ENCODE data around the gene SLC6A19.

Gene SLC6A19

DNA sequence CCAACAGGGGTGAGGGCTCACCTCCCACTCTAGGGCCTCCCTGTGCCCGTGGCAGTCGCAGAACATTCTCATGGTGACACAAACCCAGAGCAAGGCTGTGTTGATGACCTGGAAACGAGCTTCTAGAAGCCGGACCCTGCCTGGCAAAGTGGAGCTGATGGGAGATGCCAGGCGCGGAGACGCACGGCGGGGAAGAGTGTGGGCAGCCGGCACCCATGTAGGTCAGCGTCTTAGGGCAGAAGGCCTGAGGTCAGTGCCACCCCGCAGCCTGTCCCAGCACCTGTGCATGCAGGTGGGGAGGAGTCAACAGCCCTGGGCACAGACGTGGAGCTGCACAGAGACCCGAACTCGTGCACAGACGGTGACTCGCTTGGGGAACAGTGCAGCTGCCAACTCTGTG, 29.2 kb downstream of the SLC6A19 start:
- Histone ChIP-seq H3K4me3 (ENCODE audit: insufficient read depth, low read depth, low read length) (no peak overlapping the region), H3K4me1 (ENCODE audit: control insufficient read depth, insufficient read depth, low read length) (no peaks in the 10 kb centered on the region), H3K27me3 (ENCODE audit: control insufficient read depth, insufficient read depth, low read length, poor library complexity, severe bottlenecking) (no peaks in the 10 kb centered on the region), H3K36me3 (ENCODE audit: control insufficient read depth, insufficient read depth, low read length) (no peaks in the 10 kb centered on the region), H3K27ac (ENCODE audit: insufficient read depth, low read depth, low read length, poor library complexity, severe bottlenecking) (no peak overlapping the region), H3K9me3 (ENCODE audit: control insufficient read depth, low read length) (no peaks in the 10 kb centered on the region)
- WGBS, 2 experiments = 94 to 96% methylated on average over 17 of the region's 17 CpGs

DNA sequence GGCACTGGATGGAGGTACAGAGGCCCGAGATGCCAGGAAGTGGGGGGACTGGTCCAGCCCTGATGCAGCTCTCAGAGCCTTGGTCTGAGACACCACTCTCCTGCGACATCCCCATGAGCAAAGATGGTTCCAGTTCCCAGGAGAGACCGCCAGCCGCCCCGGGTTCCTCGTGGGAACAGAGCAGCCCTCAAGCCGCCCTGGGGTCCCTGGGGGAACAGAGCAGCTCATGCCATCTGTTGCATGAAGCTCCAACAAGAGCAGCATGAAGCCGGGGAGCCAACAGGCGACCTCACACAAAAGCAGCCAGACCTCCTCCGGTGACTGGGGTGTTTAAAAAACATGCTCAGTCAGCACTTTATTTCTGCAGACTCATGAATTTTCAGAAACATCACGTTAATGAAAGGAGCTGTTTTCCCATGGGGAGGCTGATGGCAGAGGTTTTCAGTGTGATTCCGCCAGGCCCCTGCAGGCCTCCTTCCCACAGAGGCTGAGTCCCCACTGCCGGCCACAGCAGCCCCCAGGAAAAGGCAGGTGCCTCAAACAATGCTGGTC, 30.0 kb downstream of the SLC6A19 start:
- 85 to 86% methylated on average over 13 of the region's 13 CpGs for WGBS, 2 experiments

DNA sequence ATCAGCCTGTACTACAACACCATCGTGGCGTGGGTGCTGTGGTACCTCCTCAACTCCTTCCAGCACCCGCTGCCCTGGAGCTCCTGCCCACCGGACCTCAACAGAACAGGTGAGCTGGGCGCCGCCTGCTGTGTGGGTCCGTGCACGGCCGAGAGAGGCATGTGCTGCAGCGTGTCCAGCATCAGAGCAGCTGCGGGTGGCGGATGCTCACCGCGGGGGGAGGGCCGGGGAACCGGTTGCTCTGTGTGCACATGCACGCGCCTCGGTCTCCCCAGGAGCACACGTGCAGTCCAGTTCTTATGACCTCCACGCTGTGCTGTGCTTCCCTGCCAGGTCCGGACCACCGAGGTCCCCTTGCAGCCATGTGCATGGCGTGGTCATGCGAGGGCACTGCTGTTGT, 31.4 kb downstream of the SLC6A19 start:
- Histone ChIP-seq H3K4me3 (ENCODE audit: insufficient read depth, low read depth, low read length) (no peak overlapping the region), H3K27ac (ENCODE audit: insufficient read depth, low read depth, low read length, poor library complexity, severe bottlenecking) (no peak overlapping the region)
- 94 to 95% methylated on average over 25 of the region's 25 CpGs for WGBS, 2 experiments

More for the DNA sequence above, 30.0 kb downstream of the SLC6A19 start:
- no peaks in the 10 kb centered on the region for H3K27me3 ChIP-seq (ENCODE audit: control insufficient read depth, insufficient read depth, low read length, poor library complexity, severe bottlenecking)
- H3K36me3 ChIP-seq (ENCODE audit: control insufficient read depth, insufficient read depth, low read length) = no peaks in the 10 kb centered on the region
- H3K9me3 ChIP-seq (ENCODE audit: control insufficient read depth, low read length) = no peaks in the 10 kb centered on the region
- no peak overlapping the region for H3K4me3 ChIP-seq (ENCODE audit: insufficient read depth, low read depth, low read length)
- H3K4me1 ChIP-seq (ENCODE audit: control insufficient read depth, insufficient read depth, low read length) = no peaks in the 10 kb centered on the region
- no peak overlapping the region for H3K27ac ChIP-seq (ENCODE audit: insufficient read depth, low read depth, low read length, poor library complexity, severe bottlenecking)

DNA sequence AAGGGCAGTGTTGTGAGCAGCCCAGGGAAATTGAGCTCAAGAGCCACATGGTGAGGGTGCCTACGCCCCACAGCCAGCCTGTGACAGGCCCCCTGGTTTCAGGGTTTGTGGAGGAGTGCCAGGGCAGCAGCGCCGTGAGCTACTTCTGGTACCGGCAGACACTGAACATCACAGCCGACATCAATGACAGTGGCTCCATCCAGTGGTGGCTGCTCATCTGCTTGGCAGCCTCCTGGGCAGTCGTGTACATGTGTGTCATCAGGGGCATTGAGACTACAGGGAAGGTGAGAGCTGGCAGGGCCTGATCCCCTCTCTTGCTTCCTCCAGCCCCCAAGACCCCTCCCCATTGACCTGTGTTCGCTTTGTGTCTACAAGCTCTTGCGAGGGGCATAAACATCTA, 34.0 kb downstream of the SLC6A19 start:
- Histone ChIP-seq H3K36me3 (ENCODE audit: control insufficient read depth, insufficient read depth, low read length) (no peaks in the 10 kb centered on the region), H3K27ac (ENCODE audit: insufficient read depth, low read depth, low read length, poor library complexity, severe bottlenecking) (no peak overlapping the region), H3K4me3 (ENCODE audit: insufficient read depth, low read depth, low read length) (no peak overlapping the region), H3K4me1 (ENCODE audit: control insufficient read depth, insufficient read depth, low read length) (no peaks in the 10 kb centered on the region), H3K27me3 (ENCODE audit: control insufficient read depth, insufficient read depth, low read length, poor library complexity, severe bottlenecking) (no peaks in the 10 kb centered on the region), H3K9me3 (ENCODE audit: control insufficient read depth, low read length) (no peaks in the 10 kb centered on the region)
- 79 to 82% methylated on average over 8 of the region's 8 CpGs for WGBS, 2 experiments

More for the DNA sequence above, 31.4 kb downstream of the SLC6A19 start:
- Histone ChIP-seq H3K4me1 (ENCODE audit: control insufficient read depth, insufficient read depth, low read length) (no peaks in the 10 kb centered on the region), H3K36me3 (ENCODE audit: control insufficient read depth, insufficient read depth, low read length) (no peaks in the 10 kb centered on the region), H3K27me3 (ENCODE audit: control insufficient read depth, insufficient read depth, low read length, poor library complexity, severe bottlenecking) (no peaks in the 10 kb centered on the region), H3K9me3 (ENCODE audit: control insufficient read depth, low read length) (no peaks in the 10 kb centered on the region)

DNA sequence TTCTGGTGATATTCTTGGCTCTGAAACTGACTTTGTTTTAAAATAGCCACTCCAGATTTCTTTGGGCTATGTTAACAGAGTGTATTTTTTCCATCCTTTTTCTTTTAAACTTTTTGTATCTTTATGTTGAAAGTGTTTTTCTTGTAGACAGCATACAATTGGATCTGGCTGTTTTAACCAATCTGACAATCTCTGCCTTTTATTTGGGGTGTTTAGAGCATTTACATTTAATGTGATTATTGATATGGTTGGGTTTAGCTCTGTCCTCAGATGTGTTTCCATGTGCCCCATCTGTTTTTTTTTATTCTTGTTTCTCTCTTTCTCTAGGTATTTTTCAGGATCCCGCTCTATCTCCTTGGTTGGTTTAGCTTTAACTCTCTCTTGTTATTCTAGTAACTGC, 34.4 kb downstream of the SLC6A19 start:
- H3K4me1 ChIP-seq (ENCODE audit: control insufficient read depth, insufficient read depth, low read length) = no peaks in the 10 kb centered on the region
- 100% methylated on average over 1 of the region's 1 CpG for WGBS, 2 experiments
- H3K36me3 ChIP-seq (ENCODE audit: control insufficient read depth, insufficient read depth, low read length) = no peaks in the 10 kb centered on the region
- no peak overlapping the region for H3K27ac ChIP-seq (ENCODE audit: insufficient read depth, low read depth, low read length, poor library complexity, severe bottlenecking)
- no peak overlapping the region for H3K4me3 ChIP-seq (ENCODE audit: insufficient read depth, low read depth, low read length)
- H3K27me3 ChIP-seq (ENCODE audit: control insufficient read depth, insufficient read depth, low read length, poor library complexity, severe bottlenecking) = no peaks in the 10 kb centered on the region
- H3K9me3 ChIP-seq (ENCODE audit: control insufficient read depth, low read length) = no peaks in the 10 kb centered on the region

DNA sequence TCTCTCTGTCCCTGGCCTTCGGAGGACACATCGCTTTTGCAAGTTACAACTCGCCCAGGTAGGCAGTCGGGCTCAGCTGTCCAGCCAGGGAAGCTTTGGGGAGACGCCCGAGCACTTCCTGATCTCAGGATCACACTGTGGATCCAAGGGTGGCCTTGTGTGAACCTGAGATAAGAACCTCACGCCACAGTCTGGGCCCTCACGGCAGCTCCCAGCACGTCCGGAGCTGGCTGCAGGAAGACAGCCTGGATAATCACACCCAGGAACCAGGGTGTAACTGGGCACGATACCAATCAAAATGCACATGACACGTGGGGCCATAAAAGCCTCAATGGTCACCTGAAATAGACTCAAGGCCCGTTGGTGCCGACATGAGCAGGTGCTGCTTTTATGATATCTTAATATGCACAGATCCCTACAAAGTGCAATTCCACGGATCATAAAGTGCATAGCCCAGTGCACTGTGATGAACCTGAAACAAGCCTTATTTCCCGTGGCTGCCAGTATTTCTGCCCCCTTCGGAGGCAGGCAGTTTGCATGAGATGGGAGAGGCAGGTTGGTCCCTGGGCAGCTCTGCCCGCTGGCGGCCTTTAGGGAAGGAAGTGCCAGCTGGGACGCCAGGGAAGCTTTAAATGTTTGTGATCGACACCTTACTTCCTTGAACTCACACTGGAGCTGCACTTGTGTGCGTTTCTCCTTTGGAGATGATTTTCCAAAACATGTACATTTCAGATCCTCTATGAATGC, 38.3 kb downstream of the SLC6A19 start:
- H3K27ac ChIP-seq (ENCODE audit: insufficient read depth, low read depth, low read length, poor library complexity, severe bottlenecking) = no peak overlapping the region
- H3K4me3 ChIP-seq (ENCODE audit: insufficient read depth, low read depth, low read length) = no peak overlapping the region
- H3K27me3 ChIP-seq (ENCODE audit: control insufficient read depth, insufficient read depth, low read length, poor library complexity, severe bottlenecking) = no peaks in the 10 kb centered on the region
- H3K9me3 ChIP-seq (ENCODE audit: control insufficient read depth, low read length) = no peaks in the 10 kb centered on the region
- H3K4me1 ChIP-seq (ENCODE audit: control insufficient read depth, insufficient read depth, low read length) = no peaks in the 10 kb centered on the region
- WGBS, 2 experiments = 91% methylated on average over 22 of the region's 22 CpGs
- no peaks in the 10 kb centered on the region for H3K36me3 ChIP-seq (ENCODE audit: control insufficient read depth, insufficient read depth, low read length)

DNA sequence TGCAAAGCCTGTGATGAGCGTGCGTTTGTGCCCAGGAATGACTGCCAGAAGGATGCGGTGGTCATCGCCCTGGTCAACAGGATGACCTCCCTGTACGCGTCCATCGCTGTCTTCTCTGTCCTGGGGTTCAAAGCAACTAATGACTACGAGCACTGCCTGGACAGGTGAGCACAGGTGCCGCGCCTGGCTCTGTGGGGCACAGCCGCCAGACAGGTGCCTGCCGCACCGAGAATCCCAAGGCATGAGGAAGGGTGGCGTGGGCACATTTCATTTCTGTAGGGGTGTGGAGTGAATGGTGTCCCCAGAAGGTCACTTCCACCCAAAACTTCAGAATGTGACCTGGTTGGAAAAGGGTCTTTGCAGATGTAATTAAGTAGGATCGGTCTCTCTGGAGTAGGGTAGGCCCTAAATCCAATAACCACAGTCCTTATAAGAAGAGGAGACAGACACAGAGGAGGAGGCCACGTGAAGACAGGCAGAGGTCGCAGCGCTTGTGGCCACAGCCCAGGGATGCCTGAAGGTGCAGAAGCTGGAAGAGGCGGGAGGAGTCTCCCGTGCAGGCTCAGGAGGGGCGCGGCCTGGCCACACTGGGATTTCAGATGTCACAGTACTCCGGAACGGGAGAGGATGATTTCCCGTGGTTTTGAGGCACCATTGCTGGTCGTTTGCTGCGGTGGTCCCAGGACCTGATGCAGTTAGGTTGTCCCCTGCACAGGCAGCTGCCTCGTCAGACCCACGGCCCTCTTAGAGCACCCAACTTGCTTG, 39.3 kb downstream of the SLC6A19 start:
- no peaks in the 10 kb centered on the region for H3K36me3 ChIP-seq (ENCODE audit: control insufficient read depth, insufficient read depth, low read length)
- no peak overlapping the region for H3K27ac ChIP-seq (ENCODE audit: insufficient read depth, low read depth, low read length, poor library complexity, severe bottlenecking)
- 90 to 93% methylated on average over 29 of the region's 29 CpGs for WGBS, 2 experiments
- H3K4me1 ChIP-seq (ENCODE audit: control insufficient read depth, insufficient read depth, low read length) = no peaks in the 10 kb centered on the region
- H3K27me3 ChIP-seq (ENCODE audit: control insufficient read depth, insufficient read depth, low read length, poor library complexity, severe bottlenecking) = no peaks in the 10 kb centered on the region
- no peak overlapping the region for H3K4me3 ChIP-seq (ENCODE audit: insufficient read depth, low read depth, low read length)
- no peaks in the 10 kb centered on the region for H3K9me3 ChIP-seq (ENCODE audit: control insufficient read depth, low read length)

DNA sequence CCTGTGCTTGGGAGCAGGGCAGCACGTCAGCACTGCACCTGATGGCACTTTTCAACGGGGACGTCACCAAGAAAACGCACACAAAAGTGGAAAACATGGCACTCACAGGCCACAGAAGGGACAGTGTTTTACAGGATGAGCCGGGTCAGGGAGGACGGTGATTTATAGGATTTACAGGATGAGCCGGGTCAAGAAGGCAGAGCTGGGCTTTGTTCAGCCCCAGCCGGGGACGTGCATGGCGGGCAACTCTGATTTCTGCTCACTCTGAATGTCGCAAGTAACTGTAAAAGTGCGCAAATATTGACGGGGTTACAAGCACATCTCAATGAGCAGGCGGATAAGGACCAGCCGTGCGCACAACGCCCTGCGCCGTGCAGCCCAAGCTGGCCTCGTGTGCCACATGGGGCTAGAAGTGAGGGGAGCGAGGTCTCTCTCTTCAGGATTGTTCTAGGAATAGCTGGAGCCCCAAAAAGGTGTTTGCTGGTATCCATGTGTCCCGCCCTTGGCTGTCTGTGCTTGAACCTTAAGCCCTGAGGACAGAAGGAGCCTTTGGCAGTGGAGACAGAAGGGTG, 40.2 kb downstream of the SLC6A19 start:
- Histone ChIP-seq H3K27ac (ENCODE audit: insufficient read depth, low read depth, low read length, poor library complexity, severe bottlenecking) (no peak overlapping the region), H3K36me3 (ENCODE audit: control insufficient read depth, insufficient read depth, low read length) (no peaks in the 10 kb centered on the region), H3K4me1 (ENCODE audit: control insufficient read depth, insufficient read depth, low read length) (no peaks in the 10 kb centered on the region), H3K27me3 (ENCODE audit: control insufficient read depth, insufficient read depth, low read length, poor library complexity, severe bottlenecking) (peaks cover 2% of the 10 kb centered on the region), H3K4me3 (ENCODE audit: insufficient read depth, low read depth, low read length) (no peak overlapping the region), H3K9me3 (ENCODE audit: control insufficient read depth, low read length) (no peaks in the 10 kb centered on the region)
- WGBS, 2 experiments = 92 to 93% methylated on average over 22 of the region's 22 CpGs

DNA sequence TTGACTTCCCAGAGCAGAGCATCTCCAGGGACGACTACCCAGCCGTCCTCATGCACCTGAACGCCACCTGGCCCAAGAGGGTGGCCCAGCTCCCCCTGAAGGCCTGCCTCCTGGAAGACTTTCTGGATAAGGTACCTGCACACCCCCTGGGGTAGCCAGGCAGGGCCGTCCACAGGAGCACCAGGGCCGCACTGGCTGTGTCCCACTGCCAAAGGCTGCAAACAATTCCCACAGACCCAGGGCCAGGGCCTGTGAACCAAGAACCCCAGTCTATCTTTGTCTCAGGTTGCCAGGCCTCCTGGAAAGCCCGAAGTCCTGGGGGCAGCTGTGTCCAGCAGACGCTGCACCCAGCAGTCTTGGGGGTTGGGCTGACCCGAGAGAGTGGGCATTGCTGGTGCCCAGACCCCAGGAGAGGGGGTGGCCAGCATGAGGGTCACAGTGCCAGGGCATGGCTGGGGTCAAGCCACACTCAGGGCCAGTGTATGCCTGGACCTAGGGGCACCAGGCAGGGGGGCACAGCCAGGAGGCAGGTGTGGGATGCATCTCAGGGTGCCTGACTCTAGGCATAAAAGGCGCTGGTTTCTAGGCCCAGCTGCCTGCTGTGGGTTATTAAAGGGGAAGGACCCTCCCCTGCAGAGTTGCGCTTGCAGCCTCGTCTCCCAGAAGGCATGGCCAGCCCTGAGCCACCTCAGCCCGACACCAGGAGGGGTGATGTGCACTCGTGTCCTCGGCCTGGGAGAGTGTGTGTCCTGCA, 41.5 kb downstream of the SLC6A19 start:
- H3K9me3 ChIP-seq (ENCODE audit: control insufficient read depth, low read length) = no peaks in the 10 kb centered on the region
- no peak overlapping the region for H3K4me3 ChIP-seq (ENCODE audit: insufficient read depth, low read depth, low read length)
- no peak overlapping the region for H3K27ac ChIP-seq (ENCODE audit: insufficient read depth, low read depth, low read length, poor library complexity, severe bottlenecking)
- no peaks in the 10 kb centered on the region for H3K36me3 ChIP-seq (ENCODE audit: control insufficient read depth, insufficient read depth, low read length)
- no peaks in the 10 kb centered on the region for H3K4me1 ChIP-seq (ENCODE audit: control insufficient read depth, insufficient read depth, low read length)
- WGBS, 2 experiments = 89 to 90% methylated on average over 14 of the region's 14 CpGs
- H3K27me3 ChIP-seq (ENCODE audit: control insufficient read depth, insufficient read depth, low read length, poor library complexity, severe bottlenecking) = peaks cover 8% of the 10 kb centered on the region
